HG02870 (cell line): ENCODE data around the gene GPER1.
"Not testable (repeated sequence)": the region's sequence is repeated elsewhere in the genome, so short reads cannot be mapped to it uniquely, and the experiment has no call there.

Source experiments
- ATAC-seq: cut with Tn5 transposase; IDR thresholded peaks from one replicate; pipeline ENCODE4 v1.9.1; 2021; ENCODE audit warnings: mild to moderate bottlenecking, moderate library complexity; ENCODE audit not compliant: unreplicated experiment

Gene GPER1

GRCh38 chr7:1068013-1068412 lies 19.9 kb upstream of the GPER1 start:
- no peak for ATAC-seq

- no peak for ATAC-seq
Measured at GRCh38 chr7:1068619-1069018, 19.3 kb upstream of the GPER1 start.

GRCh38 chr7:1070544-1071011 lies 17.3 kb upstream of the GPER1 start:
- ATAC-seq, result no peak

- ATAC-seq, result no peak
Measured at GRCh38 chr7:1071731-1072254, 16.1 kb upstream of the GPER1 start.

GRCh38 chr7:1073142-1073977 lies 14.6 kb upstream of the GPER1 start:
- ATAC-seq, result no peak

GRCh38 chr7:1074018-1074417 lies 13.9 kb upstream of the GPER1 start:
- not testable (repeated sequence) for ATAC-seq

GRCh38 chr7:1074593-1075431 lies 13.1 kb upstream of the GPER1 start:
- no peak for ATAC-seq

GRCh38 chr7:1076184-1077072 lies 11.5 kb upstream of the GPER1 start:
- no peak for ATAC-seq

- ATAC-seq, result no peak
Measured at GRCh38 chr7:1078519-1078918, 9.4 kb upstream of the GPER1 start.

GRCh38 chr7:1078985-1079384 lies 8.9 kb upstream of the GPER1 start:
- ATAC-seq, result no peak

- ATAC-seq, result no peak
Measured at GRCh38 chr7:1079546-1079945, 8.4 kb upstream of the GPER1 start.

GRCh38 chr7:1080252-1080920 lies 7.5 kb upstream of the GPER1 start:
- ATAC-seq, result no peak

- no peak for ATAC-seq
Measured at GRCh38 chr7:1080921-1081255, 7.0 kb upstream of the GPER1 start.

- no peak for ATAC-seq
Measured at GRCh38 chr7:1081336-1081735, 6.6 kb upstream of the GPER1 start.

GRCh38 chr7:1081931-1082401 lies 5.9 kb upstream of the GPER1 start:
- ATAC-seq, result no peak

GRCh38 chr7:1083729-1084657 lies 3.9 kb upstream of the GPER1 start:
- no peak for ATAC-seq

GRCh38 chr7:1085266-1085665 lies 2.6 kb upstream of the GPER1 start:
- ATAC-seq, result no peak

- ATAC-seq, result no peak
Measured at GRCh38 chr7:1085910-1086421, 1.9 kb upstream of the GPER1 start.
